ENCODE results near the gene C1QTNF9B.

- TF ChIP-seq CTCF (IDR thresholded peaks at IDR 0.05; ENCODE audit: low read depth, low read length, poor library complexity, severe bottlenecking) (no peak), EZH2phosphoT487 (IDR thresholded peaks at IDR 0.05; ENCODE audit: borderline replicate concordance, low read length) (no peak)
Observed at GRCh38 chr13:23856008-23856750, 41.1 kb downstream of the C1QTNF9B start.

Data from DOHH2 (cell line).